DND-41 (cell line): ENCODE results near the gene HES2.
"Not testable (repeated sequence)": the region's sequence is repeated elsewhere in the genome, so short reads cannot be mapped to it uniquely, and the experiment has no call there.

ENCODE experiments used
- ATAC-seq: fragments of 200-7000 bp; cut with Tn5 transposase; 3 replicates; pipeline ENCODE4 v1.9.1; 2021; ENCODE audit warnings: low read depth; ENCODE audit not compliant: insufficient read depth
- DNase-seq: peaks from one replicate; pipeline ENCODE4 v3.0.0-alpha.2; 2020
- H2AFZ ChIP-seq: 2 replicates; pipeline ENCODE4 v1.6.0; 2012; ENCODE audit warnings: low read depth, low read length
- H3K27ac ChIP-seq: 2 replicates; pipeline ENCODE4 v1.5.1; 2012; ENCODE audit warnings: low read length, inconsistent platforms
- H3K27me3 ChIP-seq: fragments of 200-600 bp; sonication (generic); 2 replicates; pipeline ENCODE4 v1.6.0; 2012; ENCODE audit warnings: low read length, mild to moderate bottlenecking, inconsistent platforms; ENCODE audit not compliant: insufficient read depth, poor library complexity
- H3K36me3 ChIP-seq: 2 replicates; pipeline ENCODE4 v1.5.1; 2012; ENCODE audit warnings: low read length, inconsistent platforms; ENCODE audit not compliant: insufficient read depth
- H3K4me1 ChIP-seq: 2 replicates; pipeline ENCODE4 v1.5.1; 2012; ENCODE audit warnings: mild to moderate bottlenecking, low read length; ENCODE audit not compliant: insufficient read depth
- H3K4me2 ChIP-seq: 2 replicates; pipeline ENCODE4 v1.6.0; 2012; ENCODE audit warnings: mild to moderate bottlenecking, moderate library complexity, low read length, inconsistent platforms; ENCODE audit not compliant: insufficient read depth
- H3K4me3 ChIP-seq, 2 experiments: fragments of 200-600 bp in 1 of 2; shearing (Covaris generic) in 1 of 2; 2 replicates each; pipeline ENCODE4 v1.5.1; 2012 to 2016; ENCODE audit warnings: inconsistent platforms in 2 of 2, low read length in 2 of 2, mild to moderate bottlenecking in 2 of 2, low read depth in 1 of 2, moderate library complexity in 1 of 2
- H3K79me2 ChIP-seq: 2 replicates; pipeline ENCODE4 v1.6.0; 2012; ENCODE audit warnings: low read length, inconsistent platforms; ENCODE audit not compliant: insufficient read depth
- H3K9ac ChIP-seq: 2 replicates; pipeline ENCODE4 v1.6.0; 2012; ENCODE audit warnings: low read depth, mild to moderate bottlenecking, inconsistent platforms, low read length, moderate library complexity
- H3K9me3 ChIP-seq: 2 replicates; pipeline ENCODE4 v1.5.1; 2012; ENCODE audit warnings: low read length, moderate library complexity, mild to moderate bottlenecking, inconsistent platforms; ENCODE audit not compliant: insufficient read depth, severe bottlenecking
- H4K20me1 ChIP-seq: 2 replicates; pipeline ENCODE4 v1.6.0; 2012; ENCODE audit warnings: low read length; ENCODE audit not compliant: insufficient read depth
- EZH2 ChIP-seq: IDR thresholded peaks from 3 replicates; pipeline ENCODE4 v1.6.1; 2012; ENCODE audit warnings: borderline replicate concordance, low read depth, mild to moderate bottlenecking, moderate library complexity, low read length, inconsistent platforms; ENCODE audit not compliant: severe bottlenecking
- TF ChIP-seq, protein P1 (sequence below): IDR thresholded peaks from 2 replicates; pipeline ENCODE4 v1.5.1; 2012; ENCODE audit warnings: borderline replicate concordance, low read length, moderate library complexity, mild to moderate bottlenecking; ENCODE audit not compliant: poor library complexity, severe bottlenecking; ENCODE audit errors: extremely low read depth

The HES2 gene

DNA sequence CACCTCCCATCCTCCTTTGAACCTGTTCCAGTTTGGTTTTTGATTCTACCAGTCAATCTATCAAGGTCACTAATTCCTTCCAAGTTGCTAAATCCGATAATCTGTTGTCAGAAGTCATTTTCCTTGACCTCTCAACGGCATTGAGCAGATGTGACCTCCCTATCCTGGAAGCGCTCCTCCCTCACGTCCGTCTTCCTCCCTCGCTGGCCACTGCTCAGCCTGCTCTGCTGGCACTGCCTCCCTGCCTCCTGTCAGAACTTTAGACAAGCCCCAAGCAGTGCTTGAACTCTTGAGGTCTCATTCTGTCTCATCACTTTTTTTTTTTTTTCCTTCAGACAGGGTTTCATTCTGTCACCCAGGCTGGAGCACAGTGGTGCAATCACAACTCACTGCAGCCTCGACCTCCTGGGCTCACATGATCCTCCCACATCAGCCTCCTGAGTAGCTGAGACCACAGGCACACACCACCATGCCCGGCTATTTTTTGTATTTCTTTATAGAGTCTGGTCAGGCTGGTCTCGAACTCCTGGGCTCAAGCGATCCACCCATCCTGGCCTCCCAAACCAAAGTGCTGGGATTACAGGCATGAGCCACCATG is 21.8 kb downstream of the HES2 start:
- Histone ChIP-seq H3K4me1 (peaks cover 14% of the 10 kb centered on the region), H3K27ac (no peak overlapping the region), H3K9me3 (no peaks in the 10 kb centered on the region), H3K79me2 (peaks cover 8% of the 10 kb centered on the region), H3K27me3 (no peaks in the 10 kb centered on the region), H3K9ac (no peak overlapping the region), H2AFZ (no peak overlapping the region), H3K36me3 (no peaks in the 10 kb centered on the region), H3K4me2 (no peak overlapping the region), H3K4me3 (no peak overlapping the region), H4K20me1 (no peaks in the 10 kb centered on the region)
- no peak for TF ChIP-seq EZH2
- TF ChIP-seq, protein P1, sequence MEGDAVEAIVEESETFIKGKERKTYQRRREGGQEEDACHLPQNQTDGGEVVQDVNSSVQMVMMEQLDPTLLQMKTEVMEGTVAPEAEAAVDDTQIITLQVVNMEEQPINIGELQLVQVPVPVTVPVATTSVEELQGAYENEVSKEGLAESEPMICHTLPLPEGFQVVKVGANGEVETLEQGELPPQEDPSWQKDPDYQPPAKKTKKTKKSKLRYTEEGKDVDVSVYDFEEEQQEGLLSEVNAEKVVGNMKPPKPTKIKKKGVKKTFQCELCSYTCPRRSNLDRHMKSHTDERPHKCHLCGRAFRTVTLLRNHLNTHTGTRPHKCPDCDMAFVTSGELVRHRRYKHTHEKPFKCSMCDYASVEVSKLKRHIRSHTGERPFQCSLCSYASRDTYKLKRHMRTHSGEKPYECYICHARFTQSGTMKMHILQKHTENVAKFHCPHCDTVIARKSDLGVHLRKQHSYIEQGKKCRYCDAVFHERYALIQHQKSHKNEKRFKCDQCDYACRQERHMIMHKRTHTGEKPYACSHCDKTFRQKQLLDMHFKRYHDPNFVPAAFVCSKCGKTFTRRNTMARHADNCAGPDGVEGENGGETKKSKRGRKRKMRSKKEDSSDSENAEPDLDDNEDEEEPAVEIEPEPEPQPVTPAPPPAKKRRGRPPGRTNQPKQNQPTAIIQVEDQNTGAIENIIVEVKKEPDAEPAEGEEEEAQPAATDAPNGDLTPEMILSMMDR: no peak
- ATAC-seq (no peak), DNase-seq (no peak)

GRCh38 chr1:6396998-6397397 is 22.7 kb downstream of the HES2 start:
- Histone ChIP-seq H3K27ac (no peak overlapping the region), H4K20me1 (peaks cover 8% of the 10 kb centered on the region), H3K79me2 (peaks cover 18% of the 10 kb centered on the region), H3K4me1 (peaks cover 20% of the 10 kb centered on the region), H3K9ac (no peak overlapping the region), H3K36me3 (peaks cover 4% of the 10 kb centered on the region; the same call in 1 of the 2 replicates), H2AFZ (no peak overlapping the region), H3K4me3 (no peak overlapping the region), H3K27me3 (no peaks in the 10 kb centered on the region), H3K4me2 (no peak overlapping the region), H3K9me3 (no peaks in the 10 kb centered on the region)
- TF ChIP-seq, protein P1: peak; percentile 49
- no peak for TF ChIP-seq EZH2
- no peak for DNase-seq
- ATAC-seq: no peak

GRCh38 chr1:6395781-6396244 is 23.9 kb downstream of the HES2 start:
- Histone ChIP-seq H3K79me2 (peaks cover 30% of the 10 kb centered on the region), H4K20me1 (peaks cover 18% of the 10 kb centered on the region), H3K4me1 (peaks cover 32% of the 10 kb centered on the region)
- DNase-seq, H3K9ac ChIP-seq, H3K27me3 ChIP-seq, H3K4me3 ChIP-seq, H2AFZ ChIP-seq, H3K4me2 ChIP-seq, H3K9me3 ChIP-seq, H3K27ac ChIP-seq, ATAC-seq, H3K36me3 ChIP-seq: not testable (repeated sequence)

GRCh38 chr1:6395130-6395529 is 24.6 kb downstream of the HES2 start:
- ATAC-seq, H2AFZ ChIP-seq, H3K9ac ChIP-seq, H3K36me3 ChIP-seq, H3K9me3 ChIP-seq, H3K4me2 ChIP-seq, H3K27me3 ChIP-seq, H3K4me3 ChIP-seq: not testable (repeated sequence)
- Histone ChIP-seq H4K20me1 (peaks cover 22% of the 10 kb centered on the region), H3K27ac (peak overlapping the region; percentile 32), H3K4me1 (peaks cover 38% of the 10 kb centered on the region), H3K79me2 (peaks cover 37% of the 10 kb centered on the region)
- peak; percentile 60 for DNase-seq
